HG02884 (cell line): Measurements from ENCODE around the gene PTPN14.

ENCODE experiments used
- ATAC-seq: cut with Tn5 transposase; IDR thresholded peaks from one replicate; pipeline ENCODE4 v1.9.1; 2021; ENCODE audit warnings: mild to moderate bottlenecking, moderate library complexity; ENCODE audit not compliant: unreplicated experiment

PTPN14 gene

GRCh38 chr1:214439352-214440119, 111.9 kb downstream of the PTPN14 start:
- peak; percentile 92 for ATAC-seq

GRCh38 chr1:214438530-214438929, 112.9 kb downstream of the PTPN14 start:
- ATAC-seq = no peak

DNA sequence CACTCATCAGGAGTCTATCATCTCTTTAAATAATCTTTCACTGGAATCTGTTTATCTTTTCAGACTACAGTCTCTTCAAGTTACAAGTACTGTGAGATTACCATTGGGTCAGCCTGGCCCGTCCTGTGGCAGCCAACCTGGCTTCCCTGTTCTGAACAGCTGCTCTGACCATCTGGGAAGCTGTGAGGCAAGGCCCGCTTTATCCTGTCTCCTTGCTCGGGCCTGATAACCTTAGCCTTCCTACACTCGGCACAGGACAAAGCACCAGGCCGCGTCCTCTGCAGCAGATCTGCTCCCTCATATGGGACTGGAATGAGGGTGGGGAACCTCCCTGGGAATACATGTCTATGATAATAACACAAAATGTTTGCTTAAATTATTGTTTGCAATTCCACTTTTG, 113.3 kb downstream of the PTPN14 start:
- no peak for ATAC-seq

- no peak for ATAC-seq
These were observed 115.5 kb downstream of the PTPN14 start for GRCh38 chr1:214435867-214436266.

- no peak for ATAC-seq
These were observed 119.2 kb downstream of the PTPN14 start for GRCh38 chr1:214432245-214432644.

DNA sequence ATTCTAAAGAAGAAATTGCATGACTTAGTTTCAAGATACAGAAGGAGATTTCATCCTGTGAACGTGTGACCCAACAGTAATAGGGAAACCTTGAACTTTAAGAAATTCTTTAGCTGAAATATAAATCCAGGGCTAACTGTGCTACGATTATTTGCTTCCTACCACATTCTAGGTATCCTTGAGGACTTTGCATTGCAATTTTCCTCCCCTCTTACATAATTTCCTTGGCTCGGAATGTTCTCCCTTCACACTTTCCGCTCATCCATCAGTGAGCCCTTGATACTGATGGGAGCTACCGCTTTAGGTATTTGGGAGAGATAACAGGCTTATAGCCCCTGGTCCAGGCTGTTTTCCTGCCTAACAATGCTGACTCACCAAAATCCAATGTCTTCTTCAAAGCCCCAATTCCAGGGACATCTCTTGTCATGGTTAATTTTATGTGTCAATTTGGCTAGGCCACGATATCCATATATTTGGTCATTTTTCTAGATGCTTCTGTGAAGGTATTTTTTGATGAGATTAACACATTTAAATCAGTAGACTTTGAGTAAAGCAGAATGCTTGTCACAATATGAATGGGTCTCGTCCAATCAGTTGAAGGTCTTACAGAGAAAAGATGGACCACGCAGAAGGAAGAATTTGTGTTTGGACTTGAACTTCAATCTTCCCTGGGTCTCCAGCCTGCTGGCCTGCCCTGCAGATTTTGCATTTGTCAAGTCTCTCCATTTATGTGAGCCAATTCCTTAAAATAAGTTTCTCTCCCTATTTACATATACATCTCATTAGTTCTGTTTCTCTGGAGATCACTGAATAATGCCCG, 121.2 kb downstream of the PTPN14 start:
- no peak for ATAC-seq

DNA sequence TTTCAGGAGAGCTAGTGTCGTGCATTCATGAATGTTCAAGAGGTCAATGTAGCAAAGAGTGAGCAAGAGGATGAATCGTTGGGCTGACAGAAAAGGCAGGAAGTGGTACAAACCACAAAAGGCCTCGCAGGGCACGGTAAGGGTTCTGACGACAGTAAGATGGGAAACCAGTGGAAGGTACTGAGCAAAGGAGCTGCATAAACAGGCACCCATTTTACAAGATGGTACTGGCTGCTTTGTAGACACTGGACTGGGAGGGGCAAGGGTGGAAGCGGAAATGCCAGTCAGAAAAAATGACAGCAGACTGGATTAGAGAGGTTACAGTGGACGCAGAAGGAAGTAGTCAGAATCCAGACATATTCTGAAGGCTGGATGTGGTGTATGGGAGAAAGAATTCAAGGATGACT, 123.5 kb downstream of the PTPN14 start:
- ATAC-seq = peak; percentile 93

GRCh38 chr1:214426426-214426812, 125.0 kb downstream of the PTPN14 start:
- ATAC-seq = no peak

DNA sequence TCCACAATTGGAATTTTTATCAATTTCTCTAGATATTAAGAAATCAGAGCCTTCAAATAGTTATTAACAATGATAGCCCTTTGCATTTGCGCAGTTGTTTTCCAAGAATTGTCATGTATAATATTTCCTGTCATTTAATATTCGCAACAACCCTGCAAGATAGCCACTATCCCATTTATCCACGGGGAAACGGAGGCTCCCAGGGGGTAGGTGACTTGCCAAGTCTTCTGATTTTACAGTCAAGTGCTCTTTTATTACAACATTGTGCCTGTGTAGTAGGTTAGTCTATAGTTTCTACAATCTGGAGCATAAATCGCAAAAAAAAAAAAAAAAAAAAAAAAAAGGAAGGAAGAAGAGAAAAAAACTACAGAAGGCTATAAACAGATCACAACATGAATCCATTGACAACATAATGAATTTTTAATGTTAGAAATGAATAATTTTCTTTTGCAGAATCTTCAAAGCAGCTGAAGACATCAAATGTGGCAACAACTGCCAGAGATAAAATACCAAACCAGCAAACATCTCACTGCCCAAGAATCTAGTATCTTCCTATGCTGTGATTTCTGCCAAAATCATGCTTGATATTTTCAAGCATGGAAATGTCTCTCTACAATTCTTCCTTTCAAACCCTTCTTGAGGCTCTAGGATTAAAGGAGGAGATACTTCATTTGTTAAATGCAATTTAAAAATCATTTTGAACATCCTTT, 125.5 kb downstream of the PTPN14 start:
- no peak for ATAC-seq

GRCh38 chr1:214425101-214425500, 126.3 kb downstream of the PTPN14 start:
- no peak for ATAC-seq

GRCh38 chr1:214423045-214423444, 128.4 kb downstream of the PTPN14 start:
- ATAC-seq = no peak

DNA sequence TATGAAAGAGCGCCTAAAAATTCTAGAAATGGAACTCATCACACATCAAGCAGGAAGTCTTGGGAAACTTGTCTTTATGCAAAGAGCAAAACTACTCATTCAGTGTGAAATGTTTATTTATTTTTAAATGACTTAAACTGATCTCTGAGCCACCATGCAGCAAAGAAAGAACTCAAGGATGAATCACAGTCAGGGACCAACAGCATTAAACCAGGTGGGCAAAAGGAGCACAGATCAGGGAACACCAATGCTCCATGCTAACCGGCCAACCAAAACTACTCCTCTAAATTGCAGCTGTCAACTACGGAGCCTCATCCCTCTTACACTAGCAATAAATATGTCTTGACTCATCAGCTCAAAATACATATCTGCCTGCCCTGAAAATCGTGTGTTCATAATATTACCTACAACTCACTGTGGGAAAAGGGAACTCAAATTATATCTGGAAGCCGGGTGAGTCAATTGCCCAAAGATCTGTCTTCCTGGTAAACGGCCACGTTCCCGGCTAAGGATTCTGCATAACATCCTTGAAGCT, 129.2 kb downstream of the PTPN14 start:
- no peak for ATAC-seq

DNA sequence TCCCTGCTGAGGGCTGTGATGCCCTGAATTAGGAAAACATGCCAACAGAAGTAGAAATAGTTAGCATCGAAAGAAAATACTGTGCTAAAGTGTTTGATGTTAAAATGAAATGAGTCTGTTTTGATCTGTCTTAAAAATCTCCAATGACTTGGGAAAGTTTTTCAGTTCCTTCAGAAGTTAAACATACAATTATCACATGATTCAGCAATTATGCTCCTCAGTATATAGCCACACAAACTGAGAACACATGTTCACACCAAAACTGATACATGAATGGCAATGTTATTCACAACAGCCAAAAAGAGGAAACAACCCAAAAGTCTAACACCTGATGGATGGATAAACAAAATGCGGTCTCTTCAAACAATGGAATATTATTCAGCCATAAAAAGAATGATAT, 130.6 kb downstream of the PTPN14 start:
- no peak for ATAC-seq

- ATAC-seq = no peak
These were observed 131.1 kb downstream of the PTPN14 start for GRCh38 chr1:214420341-214420740.

GRCh38 chr1:214419650-214420049, 131.8 kb downstream of the PTPN14 start:
- no peak for ATAC-seq

DNA sequence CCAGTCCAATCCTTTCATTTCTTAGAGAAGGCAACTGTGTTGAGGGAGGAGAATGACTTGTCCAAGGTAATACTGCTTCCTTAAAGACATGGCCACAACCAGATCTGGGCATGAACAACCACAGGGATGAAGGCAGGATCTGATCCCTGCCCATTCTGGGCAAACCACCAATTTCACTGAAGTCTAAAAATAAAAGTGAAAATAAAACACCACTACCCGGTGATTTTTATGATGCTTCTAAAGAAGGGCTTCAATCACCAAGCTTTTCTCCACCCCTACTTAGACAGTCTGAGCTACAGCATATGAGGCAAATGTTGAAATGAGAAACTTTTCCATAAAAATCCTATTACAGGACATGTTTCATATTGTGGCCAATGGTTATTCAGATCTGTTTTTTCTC, 133.0 kb downstream of the PTPN14 start:
- ATAC-seq = no peak

GRCh38 chr1:214417545-214418210, 133.7 kb downstream of the PTPN14 start:
- ATAC-seq = no peak

GRCh38 chr1:214416858-214417257, 134.5 kb downstream of the PTPN14 start:
- ATAC-seq = no peak

- no peak for ATAC-seq
These were observed 135.0 kb downstream of the PTPN14 start for GRCh38 chr1:214416417-214416816.

DNA sequence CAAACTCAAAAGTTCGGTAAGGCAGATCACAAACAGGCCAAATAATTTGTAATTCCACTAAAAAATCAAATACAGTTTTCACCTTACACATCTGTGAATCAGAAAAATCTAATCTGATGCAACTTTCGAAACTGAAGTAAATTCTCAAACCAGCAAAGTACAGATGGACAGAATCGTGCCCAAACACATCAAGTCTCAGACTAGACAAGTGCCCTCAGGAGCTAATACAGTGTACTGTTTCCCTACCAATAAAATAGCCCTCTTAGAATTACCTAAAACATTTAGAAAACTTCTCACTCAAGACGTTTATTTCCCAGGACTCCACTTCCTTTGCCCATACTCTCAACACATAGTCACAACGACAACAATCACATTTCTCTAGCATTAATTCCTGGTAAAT, 136.3 kb downstream of the PTPN14 start:
- ATAC-seq = no peak

DNA sequence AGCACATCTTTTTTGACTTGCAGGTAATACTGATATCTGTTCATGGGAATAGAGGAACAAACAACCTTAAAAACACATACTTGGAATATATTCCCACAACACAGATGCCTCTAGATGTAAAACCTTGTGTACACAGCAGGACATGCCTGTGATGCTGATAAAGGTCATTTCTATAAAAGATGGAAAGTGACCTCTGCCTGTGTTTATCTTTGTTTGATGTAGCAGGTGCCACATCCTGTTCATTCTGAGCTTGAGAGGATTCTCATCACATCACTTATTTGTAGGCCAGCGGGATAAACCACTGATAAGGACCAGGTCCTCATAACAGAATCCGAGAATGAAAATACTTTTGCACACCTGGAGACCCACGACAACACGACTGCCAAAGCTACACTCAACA, 136.7 kb downstream of the PTPN14 start:
- no peak for ATAC-seq
